Measurements from ENCODE around the gene SEMA3C. TPM values are rescaled to one million over a fixed set of nuclear protein-coding genes. Genes with fewer than 3 reads are reported as not detected.

SEMA3C gene
- total RNA-seq, 4 donors from 2014 or later, result 2.6 to 30.9 (median 14.2) TPM

DNA sequence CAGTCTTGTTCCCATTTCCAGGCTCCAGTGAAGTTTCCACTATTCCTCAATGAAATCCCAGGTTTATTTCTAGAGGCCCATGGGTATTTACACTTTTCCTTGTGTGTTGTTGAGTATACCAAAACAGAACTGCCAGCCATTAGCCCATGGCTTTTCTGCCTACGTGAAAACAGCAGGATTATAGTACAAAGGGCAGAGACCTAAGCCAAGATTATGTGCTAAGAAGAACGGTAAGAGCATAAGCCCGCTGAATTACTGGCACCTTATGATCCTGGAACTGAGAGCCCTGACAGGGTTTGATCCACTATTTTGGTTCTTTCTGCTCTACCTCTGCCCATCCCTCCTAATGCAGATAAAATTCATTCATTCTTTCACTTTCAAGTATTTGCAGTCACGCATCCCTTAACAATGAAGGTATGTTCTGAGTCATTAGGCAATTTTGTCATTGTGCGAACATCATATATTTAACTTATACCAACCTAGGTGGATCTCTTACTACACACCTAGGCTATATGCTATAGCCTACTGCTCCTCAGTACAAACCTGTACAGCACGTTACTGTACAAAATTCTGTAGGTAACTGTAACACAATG is 16.0 kb downstream of the SEMA3C start:
- TF ChIP-seq, protein P1, sequence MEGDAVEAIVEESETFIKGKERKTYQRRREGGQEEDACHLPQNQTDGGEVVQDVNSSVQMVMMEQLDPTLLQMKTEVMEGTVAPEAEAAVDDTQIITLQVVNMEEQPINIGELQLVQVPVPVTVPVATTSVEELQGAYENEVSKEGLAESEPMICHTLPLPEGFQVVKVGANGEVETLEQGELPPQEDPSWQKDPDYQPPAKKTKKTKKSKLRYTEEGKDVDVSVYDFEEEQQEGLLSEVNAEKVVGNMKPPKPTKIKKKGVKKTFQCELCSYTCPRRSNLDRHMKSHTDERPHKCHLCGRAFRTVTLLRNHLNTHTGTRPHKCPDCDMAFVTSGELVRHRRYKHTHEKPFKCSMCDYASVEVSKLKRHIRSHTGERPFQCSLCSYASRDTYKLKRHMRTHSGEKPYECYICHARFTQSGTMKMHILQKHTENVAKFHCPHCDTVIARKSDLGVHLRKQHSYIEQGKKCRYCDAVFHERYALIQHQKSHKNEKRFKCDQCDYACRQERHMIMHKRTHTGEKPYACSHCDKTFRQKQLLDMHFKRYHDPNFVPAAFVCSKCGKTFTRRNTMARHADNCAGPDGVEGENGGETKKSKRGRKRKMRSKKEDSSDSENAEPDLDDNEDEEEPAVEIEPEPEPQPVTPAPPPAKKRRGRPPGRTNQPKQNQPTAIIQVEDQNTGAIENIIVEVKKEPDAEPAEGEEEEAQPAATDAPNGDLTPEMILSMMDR (IDR thresholded peaks at IDR 0.05), result no peak
- TF ChIP-seq POLR2A (IDR thresholded peaks at IDR 0.05), result no peak
- no peak overlapping the region for H3K27ac ChIP-seq
- intact Hi-C loops (cut with DNase I), result no loop called here
- no peaks in the 10 kb centered on the region for H3K27me3 ChIP-seq
- no peaks in the 10 kb centered on the region for H3K9me3 ChIP-seq
- H3K4me1 ChIP-seq, result peaks cover 0 to 18% (median 0%) of the 10 kb centered on the region in 3 donors
- H3K36me3 ChIP-seq, result no peaks in the 10 kb centered on the region
- WGBS, 2 donors, result 41 to 55% methylated on average over 6 of the region's 6 CpGs
- no peak overlapping the region for H3K4me3 ChIP-seq
- no peak for DNase-seq

DNA sequence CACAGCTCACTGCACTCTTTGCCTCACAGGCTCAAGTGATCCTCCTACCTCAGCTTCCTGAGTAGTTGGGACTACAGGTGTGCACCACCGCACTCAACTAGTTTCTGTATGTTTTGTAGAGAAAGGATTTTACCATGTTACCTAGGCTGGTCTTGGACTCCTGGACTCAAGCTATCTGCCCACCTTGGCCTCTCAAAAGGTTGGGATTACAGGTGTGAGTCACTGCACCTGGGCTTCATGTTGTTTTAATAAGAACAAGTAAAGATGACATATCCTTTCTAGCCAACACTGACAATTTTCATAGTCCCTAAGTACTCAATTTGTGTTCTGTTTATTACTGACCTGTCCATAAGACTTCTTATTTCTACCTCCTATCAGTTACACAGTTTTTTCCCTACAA is 16.8 kb downstream of the SEMA3C start:
- no peaks in the 10 kb centered on the region for H3K9me3 ChIP-seq
- 93 to 100% methylated on average over 1 of the region's 1 CpG for WGBS, 2 donors
- no peaks in the 10 kb centered on the region for H3K27me3 ChIP-seq
- H3K4me1 ChIP-seq, result peaks cover 0 to 18% (median 0%) of the 10 kb centered on the region in 3 donors
- no peak overlapping the region for H3K4me3 ChIP-seq
- TF ChIP-seq, protein P1 (IDR thresholded peaks at IDR 0.05), result no peak
- no peak for TF ChIP-seq POLR2A (IDR thresholded peaks at IDR 0.05)
- intact Hi-C loops (cut with DNase I), result no loop called here
- no peak overlapping the region for H3K27ac ChIP-seq
- no peak for DNase-seq
- no peaks in the 10 kb centered on the region for H3K36me3 ChIP-seq

DNA sequence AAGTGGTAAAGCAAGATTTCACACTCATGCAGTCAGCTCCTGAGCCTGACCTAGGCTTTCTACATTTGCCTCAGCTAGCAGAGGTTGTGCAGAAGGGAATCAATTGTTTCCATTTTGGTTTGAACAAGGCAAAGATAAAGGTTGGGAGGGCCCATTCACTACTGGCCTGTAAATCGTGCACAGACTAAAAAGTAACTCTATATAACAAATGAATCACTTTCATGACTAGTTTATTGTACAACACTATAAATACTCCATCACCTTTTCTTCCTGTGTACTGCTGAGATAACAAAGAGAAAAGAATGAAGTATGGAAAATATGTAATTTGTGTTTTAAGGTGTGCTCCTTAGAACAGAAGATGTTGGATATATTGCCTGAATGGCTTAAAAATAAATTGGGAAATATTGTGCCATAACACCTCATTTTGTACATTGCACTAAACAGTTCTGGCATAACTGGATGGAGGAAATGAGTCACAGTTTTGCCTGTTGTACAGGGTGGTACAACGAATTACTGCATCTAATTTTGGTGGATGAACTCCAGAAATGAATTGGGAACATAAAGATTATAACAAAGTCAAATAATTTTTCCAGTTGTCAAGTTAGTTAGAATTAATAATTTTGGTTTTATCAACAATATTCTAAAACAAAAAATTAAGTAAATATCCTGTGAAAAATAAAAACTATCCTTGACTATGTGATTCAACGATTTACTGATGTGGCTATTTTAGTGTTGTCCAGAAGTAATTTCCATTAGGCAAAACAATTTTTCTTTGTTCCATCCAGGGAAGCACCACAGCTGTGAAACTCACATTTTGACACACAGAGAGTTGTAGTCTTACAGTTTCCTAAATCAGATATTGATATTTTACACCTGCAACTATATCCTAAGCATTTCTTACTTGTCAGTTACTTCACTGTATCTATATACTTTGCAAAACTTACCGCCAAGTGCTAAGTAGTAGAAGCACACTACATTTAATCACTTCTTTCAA is 18.0 kb downstream of the SEMA3C start:
- no peaks in the 10 kb centered on the region for H3K9me3 ChIP-seq
- DNase-seq, result no peak
- H3K27me3 ChIP-seq, result no peaks in the 10 kb centered on the region
- intact Hi-C loops (cut with DNase I), result no loop called here
- H3K36me3 ChIP-seq, result no peaks in the 10 kb centered on the region
- peaks cover 0 to 18% (median 0%) of the 10 kb centered on the region in 3 donors for H3K4me1 ChIP-seq
- 40 to 48% methylated on average over 4 of the region's 4 CpGs for WGBS, 2 donors
- TF ChIP-seq, protein P1 (IDR thresholded peaks at IDR 0.05), result no peak
- TF ChIP-seq POLR2A (IDR thresholded peaks at IDR 0.05), result no peak
- no peak overlapping the region for H3K4me3 ChIP-seq
- peak overlapping the region in 1 of 4 donors; percentile 36 for H3K27ac ChIP-seq

DNA sequence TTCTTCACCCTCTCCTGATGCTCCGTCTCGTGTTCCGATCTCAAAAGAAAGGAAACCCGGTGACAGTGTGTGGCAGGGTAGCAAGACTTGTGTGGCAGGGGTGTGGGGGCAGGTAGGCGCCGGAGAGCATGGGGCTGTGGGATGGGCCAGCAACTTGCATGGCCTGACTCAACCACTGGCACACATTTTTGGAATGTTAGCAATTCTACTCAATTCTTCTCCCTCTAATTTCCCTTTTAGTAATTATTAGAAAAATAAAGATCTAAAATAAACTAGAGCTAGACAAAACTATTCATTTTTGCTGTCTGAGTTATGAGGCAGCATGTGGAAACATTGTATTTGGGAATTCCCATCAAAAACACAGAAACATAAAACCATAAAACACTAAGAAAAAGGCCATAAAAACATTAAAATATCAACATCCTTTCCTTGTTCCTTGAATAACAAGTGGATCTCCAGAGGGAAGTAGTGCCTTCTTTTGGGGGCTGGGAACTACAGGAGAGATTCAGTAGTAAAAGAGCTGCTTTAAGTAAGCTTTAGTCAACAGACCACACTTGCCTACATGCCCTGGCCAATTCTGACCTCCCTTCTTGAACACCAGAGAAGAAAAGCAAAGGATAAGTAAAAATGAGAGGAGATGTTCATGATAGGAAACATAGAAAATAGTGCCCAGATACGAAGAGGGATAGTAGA is 21.8 kb downstream of the SEMA3C start:
- intact Hi-C loops (cut with DNase I), result no loop called here
- Histone ChIP-seq H3K4me3 (no peak overlapping the region), H3K36me3 (no peaks in the 10 kb centered on the region), H3K27ac (no peak overlapping the region), H3K4me1 (peaks cover 0 to 7% (median 0%) of the 10 kb centered on the region in 3 donors), H3K9me3 (no peaks in the 10 kb centered on the region), H3K27me3 (no peaks in the 10 kb centered on the region)
- 80 to 94% methylated on average over 5 to 6 of the region's 7 CpGs for WGBS, 2 donors
- no peak for DNase-seq
- no peak for TF ChIP-seq POLR2A (IDR thresholded peaks at IDR 0.05)
- TF ChIP-seq, protein P1 (IDR thresholded peaks at IDR 0.05), result no peak
